MCF 10A (cell line): ENCODE results near the gene RNF138. TPM values are rescaled to one million over a fixed set of nuclear protein-coding genes. Genes with fewer than 3 reads are reported as not detected.
"Not testable (repeated sequence)": the region's sequence is repeated elsewhere in the genome, so short reads cannot be mapped to it uniquely, and the experiment has no call there.

Source experiments
- BruUV-seq: library from RNA; stranded (reverse); fragments of 400-500 nt; replicated peaks from 2 replicates; lab custom pipeline; 2021; lab: Mats Ljungman, UMichigan
- CTCF ChIA-PET: fragments of 300-600 bp; sonication (Branson Sonifier 250); formaldehyde crosslinking; extraction: SDS; loops from one replicate; lab custom pipeline; 2021; ENCODE audit warnings: antibody characterized with exemption, inconsistent platforms; lab: Yijun Ruan, JAX
- POLR2A ChIA-PET: fragments of 300-600, 350-650 bp; sonication (Branson Sonifier 250); formaldehyde crosslinking; extraction: SDS; loops from one replicate; lab custom pipeline; 2020; ENCODE audit warnings: antibody characterized with exemption, inconsistent platforms; lab: Yijun Ruan, JAX
- DNase-seq: peaks from one replicate; pipeline ENCODE4 v3.0.0-alpha.2; 2018; ENCODE audit not compliant: unreplicated experiment
- H3K27ac Mint-ChIP-seq: one replicate; pipeline ENCODE4 v1.8.0; 2022; ENCODE audit warnings: mild to moderate bottlenecking, low read depth, mixed read lengths; ENCODE audit not compliant: unreplicated experiment
- H3K27me3 Mint-ChIP-seq: one replicate; pipeline ENCODE4 v1.8.0; 2022; ENCODE audit warnings: mixed read lengths; ENCODE audit not compliant: insufficient read depth, unreplicated experiment
- H3K36me3 Mint-ChIP-seq: one replicate; pipeline ENCODE4 v1.8.0; 2022; ENCODE audit warnings: mild to moderate bottlenecking, moderate library complexity, mixed read lengths; ENCODE audit not compliant: insufficient read depth, unreplicated experiment
- H3K4me1 Mint-ChIP-seq: one replicate; pipeline ENCODE4 v1.8.0; 2022; ENCODE audit warnings: mixed read lengths; ENCODE audit not compliant: insufficient read depth, unreplicated experiment
- H3K4me3 Mint-ChIP-seq: one replicate; pipeline ENCODE4 v1.8.0; 2022; ENCODE audit warnings: mild to moderate bottlenecking, moderate library complexity, mixed read lengths; ENCODE audit not compliant: unreplicated experiment
- H3K9me3 Mint-ChIP-seq: one replicate; pipeline ENCODE4 v1.8.0; 2022; ENCODE audit warnings: mixed read lengths; ENCODE audit not compliant: unreplicated experiment
- intact Hi-C: fragments of 100-400 bp; cut with micrococcal nuclease; formaldehyde crosslinking; loops from 2 replicates; pipeline ENCODE4 v1.14.1; 2022
- total RNA-seq: library from RNA; stranded (reverse); gene quantifications from 2 replicates; pipeline ENCODE4 v1.2.3, GENCODE V29; 2022
- TF ChIP-seq, protein P1 (sequence below): fragments of 200-600 bp; IDR thresholded peaks from one replicate; pipeline ENCODE4 v1.8.0; 2022; ENCODE audit warnings: antibody characterized with exemption, mild to moderate bottlenecking; ENCODE audit not compliant: unreplicated experiment

The RNF138 gene
- total RNA-seq, 1 experiment from 2014 or later: 64.5 TPM

DNA sequence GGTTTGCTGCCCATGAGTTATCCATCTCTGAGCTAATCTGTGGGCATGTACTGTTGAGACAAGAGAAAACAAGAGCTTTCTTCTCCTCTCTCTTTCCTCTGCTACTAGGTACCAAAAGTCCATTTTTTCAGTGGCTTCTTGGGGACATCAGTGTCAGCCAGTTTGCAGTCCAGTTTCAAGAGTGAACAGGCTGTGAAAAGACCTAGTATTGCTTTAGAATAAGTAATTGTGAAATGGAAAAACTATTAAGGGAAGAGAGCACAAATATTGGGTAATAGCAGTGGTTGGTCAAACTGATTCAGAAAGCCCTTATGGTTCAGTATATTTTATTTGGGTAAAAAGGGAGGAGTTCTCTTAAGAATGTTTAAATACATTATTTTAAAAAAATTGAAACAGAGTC is 65.2 kb downstream of the RNF138 start:
- H3K4me3 Mint-ChIP-seq: no peak overlapping the region
- DNase-seq: no peak
- no peak overlapping the region for H3K27ac Mint-ChIP-seq
- peaks cover 4% of the 10 kb centered on the region for H3K4me1 Mint-ChIP-seq
- TF ChIP-seq, protein P1, sequence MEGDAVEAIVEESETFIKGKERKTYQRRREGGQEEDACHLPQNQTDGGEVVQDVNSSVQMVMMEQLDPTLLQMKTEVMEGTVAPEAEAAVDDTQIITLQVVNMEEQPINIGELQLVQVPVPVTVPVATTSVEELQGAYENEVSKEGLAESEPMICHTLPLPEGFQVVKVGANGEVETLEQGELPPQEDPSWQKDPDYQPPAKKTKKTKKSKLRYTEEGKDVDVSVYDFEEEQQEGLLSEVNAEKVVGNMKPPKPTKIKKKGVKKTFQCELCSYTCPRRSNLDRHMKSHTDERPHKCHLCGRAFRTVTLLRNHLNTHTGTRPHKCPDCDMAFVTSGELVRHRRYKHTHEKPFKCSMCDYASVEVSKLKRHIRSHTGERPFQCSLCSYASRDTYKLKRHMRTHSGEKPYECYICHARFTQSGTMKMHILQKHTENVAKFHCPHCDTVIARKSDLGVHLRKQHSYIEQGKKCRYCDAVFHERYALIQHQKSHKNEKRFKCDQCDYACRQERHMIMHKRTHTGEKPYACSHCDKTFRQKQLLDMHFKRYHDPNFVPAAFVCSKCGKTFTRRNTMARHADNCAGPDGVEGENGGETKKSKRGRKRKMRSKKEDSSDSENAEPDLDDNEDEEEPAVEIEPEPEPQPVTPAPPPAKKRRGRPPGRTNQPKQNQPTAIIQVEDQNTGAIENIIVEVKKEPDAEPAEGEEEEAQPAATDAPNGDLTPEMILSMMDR: no peak
- ChIA-PET POLR2A (interaction anchor here (2.5 kb wide), 1 partner anchor 313 kb away, joined by 10 read pairs; the partner anchor contains the start of gene GAREM1), CTCF (interaction anchor here (0.6 to 10.9 kb wide), 21 partner anchors 10 to 541 kb away, joined by 3 to 207 read pairs (median 6); partner anchors contain the start of gene GAREM1)
- H3K27me3 Mint-ChIP-seq: no peaks in the 10 kb centered on the region
- H3K9me3 Mint-ChIP-seq: no peaks in the 10 kb centered on the region
- no TSS peak for BruUV-seq
- intact Hi-C loops: loop anchor here (10.0 kb wide), 1 partner anchor 508 kb away; no protein-coding TSS in a partner anchor
- H3K36me3 Mint-ChIP-seq: no peaks in the 10 kb centered on the region

DNA sequence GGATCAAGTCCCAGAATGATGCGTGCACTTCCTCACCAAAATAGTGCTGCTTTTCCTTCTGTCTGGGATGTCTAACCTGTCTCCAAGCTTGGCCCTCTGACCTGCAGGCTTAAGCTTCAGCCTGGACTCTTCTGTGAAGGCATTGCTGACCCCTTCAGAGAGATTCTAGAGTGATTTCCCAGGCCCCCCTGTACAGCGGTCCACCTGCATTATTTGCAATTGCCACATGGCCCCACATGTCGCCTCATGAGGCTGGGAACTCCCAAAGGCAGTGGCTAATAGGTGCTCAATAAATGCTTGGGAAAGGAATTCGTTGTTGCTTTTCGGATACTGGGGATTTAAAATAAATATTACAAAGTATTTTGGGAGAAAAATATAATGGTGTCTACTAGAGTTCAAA is 65.9 kb downstream of the RNF138 start:
- H3K27me3 Mint-ChIP-seq: no peaks in the 10 kb centered on the region
- POLR2A ChIA-PET: interaction anchor here (0.7 to 2.5 kb wide), 4 partner anchors 9 to 395 kb away, joined by 3 to 10 read pairs (median 8); partner anchors contain the start of gene GAREM1
- H3K4me1 Mint-ChIP-seq: peaks cover 4% of the 10 kb centered on the region
- no peak overlapping the region for H3K4me3 Mint-ChIP-seq
- H3K9me3 Mint-ChIP-seq: no peaks in the 10 kb centered on the region
- no peaks in the 10 kb centered on the region for H3K36me3 Mint-ChIP-seq
- H3K27ac Mint-ChIP-seq: no peak overlapping the region
- no TSS peak for BruUV-seq
- CTCF ChIA-PET: interaction anchor here (0.6 to 10.9 kb wide), 57 partner anchors 10 to 1666 kb away, joined by 3 to 207 read pairs (median 4); partner anchors contain the start of gene GAREM1
- no peak for DNase-seq
- intact Hi-C loops: loop anchor here (10.0 kb wide), 1 partner anchor 507 kb away; no protein-coding TSS in a partner anchor
- TF ChIP-seq, protein P1: no peak

DNA sequence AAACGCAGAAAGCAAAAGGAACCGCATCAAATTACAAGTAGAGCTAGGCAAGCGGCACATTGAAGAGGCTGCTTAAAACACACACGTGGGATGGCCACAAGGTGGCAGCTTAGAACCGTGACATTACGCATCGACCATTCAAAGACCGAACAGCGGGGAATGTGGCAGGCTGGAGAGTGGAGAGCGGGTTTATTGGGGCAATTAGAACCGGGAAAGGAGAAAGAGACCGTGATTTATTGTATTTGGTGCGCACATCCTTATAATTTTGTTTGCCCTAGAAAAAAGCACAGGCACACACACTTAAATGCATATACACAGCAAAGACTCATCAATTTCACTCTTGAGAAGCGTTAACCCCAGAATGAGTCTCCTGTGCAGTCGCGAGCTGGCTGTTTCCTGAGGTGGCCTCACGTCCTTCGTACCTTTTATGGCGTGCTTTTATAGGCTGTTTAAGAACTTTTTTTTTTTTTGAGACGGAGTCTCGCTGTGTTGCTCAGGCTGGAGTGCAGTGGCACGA is 66.5 kb downstream of the RNF138 start:
- no peaks in the 10 kb centered on the region for H3K36me3 Mint-ChIP-seq
- H3K9me3 Mint-ChIP-seq: no peaks in the 10 kb centered on the region
- no peak overlapping the region for H3K27ac Mint-ChIP-seq
- no peaks in the 10 kb centered on the region for H3K27me3 Mint-ChIP-seq
- no peak overlapping the region for H3K4me3 Mint-ChIP-seq
- CTCF ChIA-PET: interaction anchor here (0.6 to 10.9 kb wide), 60 partner anchors 9 to 1665 kb away, joined by 3 to 207 read pairs (median 4); partner anchors contain the start of gene GAREM1
- peak; percentile 92 for DNase-seq
- BruUV-seq: no TSS peak
- TF ChIP-seq, protein P1: peak; percentile 76
- peaks cover 4% of the 10 kb centered on the region for H3K4me1 Mint-ChIP-seq
- POLR2A ChIA-PET: interaction anchor here (0.7 to 2.5 kb wide), 4 partner anchors 8 to 394 kb away, joined by 3 to 10 read pairs (median 8); partner anchors contain the start of gene GAREM1
- intact Hi-C loops: loop anchor here (1.0 to 10.0 kb wide), 4 partner anchors 113 to 507 kb away; no protein-coding TSS in a partner anchor

DNA sequence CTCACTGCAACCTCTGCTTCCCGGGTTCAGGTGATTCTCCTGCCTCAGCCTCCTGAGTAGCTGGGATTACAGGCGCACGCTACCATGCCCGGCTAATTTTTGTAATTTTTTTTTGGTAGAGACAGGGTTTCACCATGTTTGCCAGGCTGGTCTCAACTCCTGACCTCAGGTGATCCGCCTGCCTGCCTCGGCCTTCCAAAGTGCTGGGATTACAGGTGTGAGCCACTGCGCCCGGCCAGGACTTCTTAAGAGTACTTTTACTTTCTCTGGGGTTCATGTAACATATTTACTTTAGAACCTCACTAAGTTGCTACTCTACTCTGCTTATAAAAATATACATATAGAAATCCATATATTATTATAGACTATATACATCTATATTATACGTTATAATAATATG is 67.0 kb downstream of the RNF138 start:
- ChIA-PET CTCF (interaction anchor here (0.6 to 10.9 kb wide), 31 partner anchors 9 to 1402 kb away, joined by 3 to 207 read pairs (median 6); partner anchors contain the start of gene GAREM1), POLR2A (interaction anchor here (0.6 to 2.5 kb wide), 4 partner anchors 121 to 393 kb away, joined by 3 to 10 read pairs (median 8); partner anchors contain the start of gene GAREM1)
- not testable (repeated sequence) for H3K4me3 Mint-ChIP-seq, H3K9me3 Mint-ChIP-seq, H3K36me3 Mint-ChIP-seq, H3K4me1 Mint-ChIP-seq, H3K27ac Mint-ChIP-seq, H3K27me3 Mint-ChIP-seq, BruUV-seq, DNase-seq
- intact Hi-C loops: loop anchor here (1.0 to 10.0 kb wide), 4 partner anchors 112 to 506 kb away; no protein-coding TSS in a partner anchor
